Endothelial cell of coronary artery (primary cell): ENCODE results near the gene C12orf76. TPM values are rescaled to one million over a fixed set of nuclear protein-coding genes. Genes with fewer than 3 reads are reported as not detected.

Source experiments
- total RNA-seq: library from RNA; depleted of rRNA; stranded (reverse); fragments of >200 nt; gene quantifications from 2 replicates; pipeline ENCODE4 v1.2.3, GENCODE V29; 2014

C12orf76 gene, protein sequence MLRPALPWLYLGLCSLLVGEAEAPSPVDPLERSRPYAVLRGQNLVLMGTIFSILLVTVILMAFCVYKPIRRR
- total RNA-seq = 15.6 and 26.6 TPM in 2 replicates

DNA sequence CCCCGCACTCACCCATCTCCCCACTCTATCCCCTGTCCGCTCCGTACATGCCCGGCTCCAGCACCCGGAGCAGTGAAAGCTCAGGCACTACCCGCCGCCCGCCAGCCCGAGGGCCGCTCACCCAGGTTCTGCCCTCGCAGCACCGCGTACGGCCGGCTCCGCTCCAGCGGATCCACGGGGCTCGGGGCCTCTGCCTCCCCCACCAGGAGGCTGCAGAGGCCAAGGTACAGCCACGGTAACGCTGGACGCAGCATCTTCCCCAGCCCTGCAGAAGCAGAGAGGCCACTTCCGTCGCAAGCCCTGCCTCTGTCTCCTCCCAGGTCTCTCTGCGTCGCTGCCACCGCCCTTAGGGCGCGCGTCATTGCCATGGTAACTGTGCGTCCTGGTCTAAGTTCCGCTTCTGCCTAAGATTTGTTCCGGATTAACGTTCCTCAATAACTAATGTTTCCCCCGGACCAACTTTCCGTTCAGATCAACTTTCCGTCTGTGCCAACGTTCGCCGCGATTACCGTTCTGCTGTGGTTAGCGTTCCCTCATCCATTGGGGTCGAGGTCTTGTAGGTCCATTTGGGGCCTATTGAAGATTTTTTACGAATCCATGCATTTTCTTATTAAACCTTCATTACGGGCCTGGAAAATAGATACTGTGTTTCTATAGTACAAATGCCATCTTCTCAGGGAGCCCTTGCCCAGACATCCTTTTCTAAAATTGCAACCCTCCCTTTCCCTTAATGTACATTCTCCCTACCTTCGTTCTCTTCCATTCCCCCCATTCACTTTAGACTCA, at the start of gene C12orf76:
Gene C12orf76 (minus strand): TSS at position 281 of the 786 bp plus-strand sequence. CDS start 27 bp downstream, at position 254.

DNA sequence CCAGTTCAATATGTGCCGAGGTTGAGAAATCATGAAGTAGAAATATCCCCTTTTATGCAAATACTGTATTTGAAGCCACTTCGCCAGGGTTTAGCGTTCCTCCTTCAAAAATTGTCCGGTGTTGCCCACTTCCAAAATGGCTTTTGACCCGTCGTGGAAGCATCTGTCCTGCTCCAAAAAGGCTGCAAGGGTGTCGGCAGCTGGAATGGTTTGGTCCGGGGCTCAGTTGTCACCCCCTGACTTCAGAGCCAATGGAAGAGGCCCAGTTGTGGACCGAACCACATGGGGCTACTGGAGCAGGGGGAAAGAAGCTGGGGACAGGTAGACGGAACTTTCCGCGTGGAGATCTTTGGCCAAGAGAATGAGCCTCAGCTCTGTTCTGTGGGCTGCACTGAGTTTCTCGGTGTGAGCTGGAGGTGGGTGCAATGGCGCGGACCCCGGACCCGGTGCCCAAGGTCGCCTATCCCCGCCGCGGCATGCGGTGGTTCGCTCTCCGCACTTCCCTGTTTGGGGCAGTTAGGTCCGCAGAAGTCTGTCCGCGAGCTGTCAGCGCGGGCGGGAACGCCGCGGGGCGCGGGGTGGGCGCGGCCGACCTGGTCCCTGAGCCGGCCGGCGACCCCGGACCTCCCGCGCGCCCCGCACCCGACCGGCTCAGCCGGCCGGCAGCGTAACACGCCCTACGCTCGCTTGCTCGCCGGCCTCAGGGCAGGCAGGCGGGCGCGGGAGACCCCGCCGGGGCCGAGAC, 49.2 kb downstream of the C12orf76 start, which contains the start of gene ANKRD13A:
Gene ANKRD13A (plus strand): TSS at position 527 of the 745 bp plus-strand sequence. CDS start 259 bp downstream, outside the sequence.

DNA sequence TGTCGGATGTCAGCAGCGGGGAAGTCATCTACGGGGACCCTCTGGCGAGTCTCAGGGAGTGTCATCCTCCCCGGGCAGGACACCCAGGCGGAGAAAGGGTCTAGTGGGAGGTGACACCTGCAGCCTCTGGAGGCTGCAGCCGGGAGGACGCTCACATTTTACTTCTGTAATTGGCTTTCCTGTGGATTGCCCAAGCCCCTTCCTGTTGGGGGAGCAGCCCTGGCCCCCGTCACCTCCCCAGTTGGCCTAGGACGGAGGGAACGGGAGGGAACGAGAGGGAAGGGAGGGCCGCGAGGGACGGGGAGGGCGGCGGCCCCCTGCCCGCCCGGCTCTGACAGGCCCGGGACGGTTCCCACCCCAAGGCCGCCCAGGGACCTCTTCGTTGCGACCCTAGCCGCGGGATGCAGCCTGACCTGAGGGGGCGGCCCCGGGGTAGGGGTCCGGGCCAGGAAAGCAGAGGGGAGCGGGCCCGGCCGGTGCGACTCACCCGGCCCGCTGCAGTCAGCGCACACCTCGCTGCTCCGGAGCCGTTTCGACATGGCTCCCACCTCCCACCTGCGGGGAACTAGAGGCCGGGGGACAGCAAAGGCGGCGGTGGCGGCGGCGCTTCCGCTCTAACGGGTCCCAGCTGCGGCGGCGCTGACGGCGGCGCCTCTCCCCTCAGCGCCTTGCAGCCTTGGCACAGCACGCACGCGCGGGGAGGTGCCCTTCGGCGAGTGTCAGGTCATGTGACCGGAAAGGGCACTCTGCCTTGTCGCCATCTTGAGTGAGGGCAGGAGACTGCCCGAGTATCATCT, 52.4 kb downstream of the C12orf76 start, which contains the start of gene GIT2:
Gene GIT2 (minus strand): TSS at position 683 of the 797 bp plus-strand sequence. CDS start 144 bp downstream, at position 539.

Other genes with a start within 250 kb of the C12orf76 start
- 0.75 and 1.3 TPM in 2 replicates for gene TRPV4, start 215.1 kb downstream of the C12orf76 start, total RNA-seq
- gene GLTP, start 168.0 kb downstream of the C12orf76 start, total RNA-seq = 54.7 and 60.9 TPM in 2 replicates
- 10.7 and 12.5 TPM in 2 replicates for gene TCHP, start 148.2 kb downstream of the C12orf76 start, total RNA-seq
- gene GIT2, start 52.2 kb downstream of the C12orf76 start, total RNA-seq = 42.8 and 47.0 TPM in 2 replicates
- gene ANKRD13A, start 49.1 kb downstream of the C12orf76 start, total RNA-seq = 26.6 and 32.0 TPM in 2 replicates
- gene IFT81, start 75.8 kb upstream of the C12orf76 start, total RNA-seq = 10.6 and 11.0 TPM in 2 replicates
- gene ATP2A2, start 232.7 kb upstream of the C12orf76 start, total RNA-seq = 99.8 and 148 TPM in 2 replicates